Astrocyte of the cerebellum (primary cell): ENCODE measurements around the gene RAB37.
A peak's percentile ranks its signal among the peaks of the same experiment; 100 is the strongest.

Source experiments
- DNase-seq: peaks from one replicate; pipeline ENCODE4 v3.0.0-alpha.2; 2011; ENCODE audit warnings: low read depth
- H3K4me3 ChIP-seq: 2 replicates; pipeline ENCODE4 v1.5.1; 2011; ENCODE audit warnings: mild to moderate bottlenecking, low read depth, low read length, moderate library complexity
- in situ Hi-C: cut with HindIII; loops from 2 replicates; pipeline ENCODE4 v1.10.0; 2017; ENCODE audit warnings: low sequenced_read_pairs
- TF ChIP-seq, protein P1 (sequence below): IDR thresholded peaks from 2 replicates; pipeline ENCODE4 v1.5.1; 2012; ENCODE audit warnings: low read length, low read depth, moderate library complexity, mild to moderate bottlenecking; ENCODE audit errors: missing control alignments

RAB37 gene

GRCh38 chr17:74746922-74747321, 9.9 kb downstream of the RAB37 start:
- H3K4me3 ChIP-seq, result no peak overlapping the region
- in situ Hi-C loops, result no loop called here
- TF ChIP-seq, protein P1, sequence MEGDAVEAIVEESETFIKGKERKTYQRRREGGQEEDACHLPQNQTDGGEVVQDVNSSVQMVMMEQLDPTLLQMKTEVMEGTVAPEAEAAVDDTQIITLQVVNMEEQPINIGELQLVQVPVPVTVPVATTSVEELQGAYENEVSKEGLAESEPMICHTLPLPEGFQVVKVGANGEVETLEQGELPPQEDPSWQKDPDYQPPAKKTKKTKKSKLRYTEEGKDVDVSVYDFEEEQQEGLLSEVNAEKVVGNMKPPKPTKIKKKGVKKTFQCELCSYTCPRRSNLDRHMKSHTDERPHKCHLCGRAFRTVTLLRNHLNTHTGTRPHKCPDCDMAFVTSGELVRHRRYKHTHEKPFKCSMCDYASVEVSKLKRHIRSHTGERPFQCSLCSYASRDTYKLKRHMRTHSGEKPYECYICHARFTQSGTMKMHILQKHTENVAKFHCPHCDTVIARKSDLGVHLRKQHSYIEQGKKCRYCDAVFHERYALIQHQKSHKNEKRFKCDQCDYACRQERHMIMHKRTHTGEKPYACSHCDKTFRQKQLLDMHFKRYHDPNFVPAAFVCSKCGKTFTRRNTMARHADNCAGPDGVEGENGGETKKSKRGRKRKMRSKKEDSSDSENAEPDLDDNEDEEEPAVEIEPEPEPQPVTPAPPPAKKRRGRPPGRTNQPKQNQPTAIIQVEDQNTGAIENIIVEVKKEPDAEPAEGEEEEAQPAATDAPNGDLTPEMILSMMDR, result no peak
- no peak for DNase-seq

DNA sequence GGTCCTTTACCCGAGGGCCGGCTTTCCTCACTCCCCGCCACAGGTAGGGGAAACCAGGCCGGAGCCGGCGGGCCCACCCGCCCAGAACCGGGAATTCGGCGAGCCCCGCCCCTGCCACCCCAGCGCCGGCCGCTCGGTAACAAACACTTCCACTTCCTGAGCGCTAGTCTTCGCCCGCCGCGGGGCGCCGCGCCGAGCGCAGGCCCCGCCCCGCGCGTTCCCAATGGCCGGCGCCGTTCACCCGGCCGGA, 11.1 kb downstream of the RAB37 start:
- DNase-seq, result no peak
- peak overlapping the region; percentile 84 for H3K4me3 ChIP-seq
- TF ChIP-seq, protein P1, result no peak
- in situ Hi-C loops, result no loop called here

- peak; percentile 72 for DNase-seq
- TF ChIP-seq, protein P1, result peak; percentile 25
- peak within 1 kb of the TSS; percentile 84 for H3K4me3 ChIP-seq
- in situ Hi-C loops, result no loop called here
Observed at GRCh38 chr17:74748529-74749278, 11.6 kb downstream of the RAB37 start, which contains the start of gene NHERF1. TSS of gene NHERF1 (plus strand) at chr17:74748628. CDS start at chr17:74748847, 219 bp downstream.

DNA sequence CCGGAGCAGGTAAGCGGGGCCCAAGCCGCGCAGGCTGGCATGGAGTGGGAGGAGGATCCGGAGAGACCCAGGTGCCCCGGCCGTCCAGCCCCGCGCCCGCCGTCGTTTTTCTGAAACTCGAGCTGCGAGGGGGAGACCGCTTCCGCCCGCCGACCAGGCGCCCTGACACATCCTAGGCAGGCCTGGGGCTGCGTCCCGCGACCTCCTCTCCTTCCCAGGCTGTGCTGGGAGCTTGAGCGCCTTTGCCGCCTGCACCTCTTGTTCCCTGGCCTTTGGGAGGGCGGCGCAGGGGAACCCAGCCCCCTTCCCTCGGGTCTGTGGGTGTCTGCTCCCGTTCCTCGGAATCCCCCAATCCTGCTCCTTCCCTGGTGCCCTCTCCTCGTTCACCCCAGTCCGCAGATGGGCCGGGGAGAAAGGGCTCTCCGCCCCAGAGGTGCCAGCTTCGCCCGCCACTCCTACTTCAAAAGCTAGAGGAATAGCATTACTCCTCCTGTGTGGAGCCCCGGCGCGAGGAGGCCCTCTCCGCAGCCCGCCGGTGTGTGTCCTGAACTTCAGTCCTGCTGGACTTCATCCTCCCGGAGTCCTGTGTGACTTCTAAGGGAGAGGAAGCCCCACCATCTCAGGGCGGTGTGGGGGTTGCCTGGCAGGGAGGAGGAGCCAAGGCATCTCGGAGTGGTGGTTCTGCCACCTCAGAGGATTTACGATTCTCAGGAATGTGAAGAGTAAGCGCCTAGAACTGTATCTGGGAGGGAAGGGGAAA, 12.4 kb downstream of the RAB37 start:
- in situ Hi-C loops, result no loop called here
- TF ChIP-seq, protein P1, result no peak
- no peak for DNase-seq
- H3K4me3 ChIP-seq, result peak overlapping the region; percentile 84

- TF ChIP-seq, protein P1, result no peak
- peak overlapping the region; percentile 84 for H3K4me3 ChIP-seq
- DNase-seq, result no peak
- in situ Hi-C loops, result no loop called here
Observed at GRCh38 chr17:74750039-74750326, 12.9 kb downstream of the RAB37 start.

- peak overlapping the region; percentile 84 for H3K4me3 ChIP-seq
- DNase-seq, result no peak
- TF ChIP-seq, protein P1, result no peak
- in situ Hi-C loops, result no loop called here
Observed at GRCh38 chr17:74750327-74751069, 13.4 kb downstream of the RAB37 start.
